Keratinocyte (primary cell): ENCODE measurements around the gene FAM53B. TPM values are rescaled to one million over a fixed set of nuclear protein-coding genes. Genes with fewer than 3 reads are reported as not detected.

Experiments used
- DNase-seq: peaks from one replicate; pipeline ENCODE4 v3.0.0-alpha.2; 2011; ENCODE audit warnings: low read depth, missing footprints, low spot score
- FAIRE-seq: peaks from 2 replicates; lab custom pipeline; 2011; peaks lifted over from hg19 to GRCh38; lab: Jason Lieb, UNC
- H2AFZ ChIP-seq: 2 replicates; pipeline ENCODE4 v1.6.0; 2012; ENCODE audit warnings: low read length, control low read depth, inconsistent platforms; ENCODE audit not compliant: control insufficient read depth
- H3K27ac ChIP-seq: 2 replicates; pipeline ENCODE4 v1.5.1; 2011; ENCODE audit warnings: low read length; ENCODE audit not compliant: control insufficient read depth, insufficient read depth
- H3K27me3 ChIP-seq: 3 replicates; pipeline ENCODE4 v1.6.0; 2011; ENCODE audit warnings: low read length; ENCODE audit not compliant: control insufficient read depth, insufficient read depth; ENCODE audit errors: extremely low read depth
- H3K36me3 ChIP-seq, 2 experiments: 2 replicates in 1 of 2; 3 replicates in 1 of 2; pipeline ENCODE4 v1.5.1; 2011; ENCODE audit warnings: low read length in 2 of 2, mild to moderate bottlenecking in 1 of 2; ENCODE audit not compliant: control insufficient read depth in 2 of 2, insufficient read depth in 2 of 2; ENCODE audit errors: extremely low read depth in 1 of 2
- H3K4me1 ChIP-seq: 3 replicates; pipeline ENCODE4 v1.5.1; 2011; ENCODE audit warnings: low read length; ENCODE audit not compliant: control insufficient read depth, insufficient read depth; ENCODE audit errors: extremely low read depth
- H3K4me2 ChIP-seq: 3 replicates; pipeline ENCODE4 v1.6.0; 2011; ENCODE audit warnings: low read depth, low read length; ENCODE audit not compliant: control insufficient read depth, insufficient read depth; ENCODE audit errors: extremely low read depth
- H3K4me3 ChIP-seq, 3 experiments: fragments of 200-600 bp in 1 of 3; sonication (generic) in 1 of 3; 2 replicates in 2 of 3; 3 replicates in 1 of 3; pipeline ENCODE4 v1.5.1; 2011 to 2016; ENCODE audit warnings: low read length in 3 of 3, mild to moderate bottlenecking in 3 of 3, control low read depth in 2 of 3, inconsistent platforms in 1 of 3, low read depth in 1 of 3, mixed read lengths in 1 of 3, mixed run types in 1 of 3, moderate library complexity in 1 of 3; ENCODE audit not compliant: control insufficient read depth in 2 of 3, insufficient read depth in 2 of 3; ENCODE audit errors: extremely low read depth in 1 of 3
- H3K79me2 ChIP-seq: 2 replicates; pipeline ENCODE4 v1.6.0; 2012; ENCODE audit warnings: low read length; ENCODE audit not compliant: control insufficient read depth, insufficient read depth
- H3K9ac ChIP-seq: 3 replicates; pipeline ENCODE4 v1.6.0; 2011; ENCODE audit warnings: low read length; ENCODE audit not compliant: control insufficient read depth, insufficient read depth; ENCODE audit errors: extremely low read depth
- H3K9me1 ChIP-seq: 3 replicates; pipeline ENCODE4 v1.6.0; 2011; ENCODE audit warnings: low read length; ENCODE audit not compliant: control insufficient read depth, insufficient read depth; ENCODE audit errors: extremely low read depth
- H3K9me3 ChIP-seq: 2 replicates; pipeline ENCODE4 v1.5.1; 2012; ENCODE audit warnings: low read depth, low read length; ENCODE audit not compliant: control insufficient read depth
- H4K20me1 ChIP-seq: 3 replicates; pipeline ENCODE4 v1.6.0; 2011; ENCODE audit warnings: low read length; ENCODE audit not compliant: control insufficient read depth, insufficient read depth; ENCODE audit errors: extremely low read depth
- EZH2 ChIP-seq: IDR thresholded peaks from one replicate; pipeline ENCODE4 v1.6.1; 2012; ENCODE audit warnings: inconsistent platforms, mild to moderate bottlenecking, low read length, moderate library complexity
- dilution Hi-C: fragments of 300-500 bp; cut with MboI; formaldehyde crosslinking; loops from one replicate; pipeline ENCODE4 v1.7.0; 2020; ENCODE audit warnings: low sequenced_read_pairs; ENCODE audit not compliant: extremely low pct_ligation_motif_present
- polyA plus RNA-seq, 5 experiments: library from polyadenylated mRNA; depleted of rRNA in 3 of 5; stranded (reverse) in 3 of 5; stranded (forward) in 1 of 5; unstranded in 1 of 5; fragments of >200 nt; gene quantifications; 1 replicate in 1 of 5; 2 replicates in 3 of 5; 3 replicates in 1 of 5; pipeline versions ENCODE4 v1.2.1 to v1.2.3, GENCODE V29; 2011 to 2012; ENCODE audit warnings: missing spikeins in 2 of 5, low read depth in 1 of 5, low replicate concordance in 1 of 5
- TF ChIP-seq, protein P1 (sequence below), 3 experiments: IDR thresholded peaks in 1 of 3; conservative IDR thresholded peaks in 1 of 3; optimal IDR thresholded peaks in 1 of 3; 2 replicates in 2 of 3; 3 replicates in 1 of 3; pipeline versions ENCODE3 to v1.5.1; 2011; ENCODE audit warnings: low read length in 3 of 3, mild to moderate bottlenecking in 3 of 3, moderate library complexity in 2 of 3, control low read depth in 1 of 3, inconsistent platforms in 1 of 3; ENCODE audit not compliant: insufficient read depth in 2 of 3; ENCODE audit errors: extremely low read depth in 1 of 3

FAM53B gene
- polyA plus RNA-seq, 1 donor (not counting 4 experiments of a cell fraction or from before 2014, with no cell fraction given), result 8.6 TPM

DNA sequence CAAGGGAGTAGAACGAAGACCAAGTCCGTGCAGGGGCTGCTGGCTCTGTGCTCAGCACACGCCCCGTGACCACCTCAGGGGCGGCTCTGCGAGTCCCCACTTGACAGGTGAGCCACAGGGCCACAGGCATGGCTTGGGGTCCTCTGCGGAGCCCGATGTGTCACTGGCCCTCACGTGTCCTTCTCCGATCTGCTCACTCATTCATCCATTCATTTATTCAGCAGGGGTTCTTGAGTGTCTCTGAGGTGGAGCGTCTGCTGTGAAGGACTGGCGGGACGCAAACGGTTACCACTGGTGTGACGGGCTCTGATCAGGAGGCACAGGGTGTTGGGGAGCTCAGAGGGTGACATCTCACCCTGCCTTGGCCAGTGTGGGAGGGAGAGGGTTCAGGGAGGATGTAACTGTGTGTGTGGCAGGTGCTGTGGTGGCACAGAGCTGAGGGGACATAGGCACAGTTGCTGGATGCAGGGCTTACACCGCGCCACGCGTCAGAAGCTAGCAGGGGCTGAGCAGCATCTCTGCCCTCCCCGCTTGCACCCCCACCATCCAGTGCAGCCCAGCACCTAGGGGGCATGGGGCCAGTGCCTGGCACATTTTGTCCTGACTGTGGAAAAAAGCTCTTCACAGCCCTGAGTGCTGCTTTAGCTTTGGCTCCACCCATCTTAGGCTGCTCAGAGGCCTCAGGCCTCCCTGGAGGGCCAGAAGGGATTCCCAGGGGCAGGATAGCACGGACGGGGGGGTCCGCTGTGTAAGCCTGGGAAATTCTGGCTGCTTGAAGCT is 165.8 kb downstream of the FAM53B start:
- no peak overlapping the region for H3K9ac ChIP-seq
- H3K9me1 ChIP-seq, result no peaks in the 10 kb centered on the region
- H3K27me3 ChIP-seq, result no peaks in the 10 kb centered on the region
- no peak overlapping the region for H2AFZ ChIP-seq
- dilution Hi-C loops, result no loop called here
- DNase-seq (no peak), FAIRE-seq (no peak)
- no peaks in the 10 kb centered on the region for H3K79me2 ChIP-seq
- no peak for TF ChIP-seq EZH2
- TF ChIP-seq, protein P1, sequence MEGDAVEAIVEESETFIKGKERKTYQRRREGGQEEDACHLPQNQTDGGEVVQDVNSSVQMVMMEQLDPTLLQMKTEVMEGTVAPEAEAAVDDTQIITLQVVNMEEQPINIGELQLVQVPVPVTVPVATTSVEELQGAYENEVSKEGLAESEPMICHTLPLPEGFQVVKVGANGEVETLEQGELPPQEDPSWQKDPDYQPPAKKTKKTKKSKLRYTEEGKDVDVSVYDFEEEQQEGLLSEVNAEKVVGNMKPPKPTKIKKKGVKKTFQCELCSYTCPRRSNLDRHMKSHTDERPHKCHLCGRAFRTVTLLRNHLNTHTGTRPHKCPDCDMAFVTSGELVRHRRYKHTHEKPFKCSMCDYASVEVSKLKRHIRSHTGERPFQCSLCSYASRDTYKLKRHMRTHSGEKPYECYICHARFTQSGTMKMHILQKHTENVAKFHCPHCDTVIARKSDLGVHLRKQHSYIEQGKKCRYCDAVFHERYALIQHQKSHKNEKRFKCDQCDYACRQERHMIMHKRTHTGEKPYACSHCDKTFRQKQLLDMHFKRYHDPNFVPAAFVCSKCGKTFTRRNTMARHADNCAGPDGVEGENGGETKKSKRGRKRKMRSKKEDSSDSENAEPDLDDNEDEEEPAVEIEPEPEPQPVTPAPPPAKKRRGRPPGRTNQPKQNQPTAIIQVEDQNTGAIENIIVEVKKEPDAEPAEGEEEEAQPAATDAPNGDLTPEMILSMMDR (optimal IDR thresholded peaks at IDR 0.05 in 1 of 3, IDR thresholded peaks at IDR 0.05 in 1 of 3, conservative IDR thresholded peaks at IDR 0.05 in 1 of 3; ENCODE audit: extremely low read depth in 1 of 3, insufficient read depth in 2 of 3, low read length in 3 of 3), result no peak
- H3K4me2 ChIP-seq, result peak overlapping the region; percentile 40
- H3K9me3 ChIP-seq, result no peaks in the 10 kb centered on the region
- H4K20me1 ChIP-seq, result no peaks in the 10 kb centered on the region
- peaks cover 5% of the 10 kb centered on the region for H3K4me1 ChIP-seq
- no peaks in the 10 kb centered on the region for H3K36me3 ChIP-seq
- no peak overlapping the region for H3K27ac ChIP-seq
- no peak overlapping the region for H3K4me3 ChIP-seq

DNA sequence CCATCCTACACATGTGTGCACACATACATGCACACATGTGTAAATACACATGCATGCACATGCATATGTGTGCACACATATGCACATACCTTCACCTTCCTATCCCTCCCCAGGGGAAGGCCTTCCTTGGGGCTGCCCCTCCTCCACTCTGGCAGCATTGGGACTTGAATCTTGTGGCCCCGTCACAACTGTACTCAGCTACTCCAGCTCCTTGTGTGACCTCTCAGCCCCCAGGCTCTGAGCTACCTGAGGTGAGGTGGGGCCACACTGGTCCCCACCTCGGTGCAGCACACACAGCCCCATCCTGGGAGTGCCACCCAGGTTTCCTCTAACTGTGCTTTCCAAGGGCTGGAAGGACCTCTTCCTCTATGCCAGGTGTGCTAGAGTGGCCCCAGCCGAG is 166.5 kb downstream of the FAM53B start:
- Histone ChIP-seq H3K4me3 (no peak overlapping the region), H2AFZ (no peak overlapping the region), H3K36me3 (no peaks in the 10 kb centered on the region), H4K20me1 (no peaks in the 10 kb centered on the region), H3K4me1 (peaks cover 5% of the 10 kb centered on the region), H3K27me3 (no peaks in the 10 kb centered on the region), H3K9ac (no peak overlapping the region), H3K4me2 (no peak overlapping the region), H3K27ac (no peak overlapping the region), H3K9me1 (no peaks in the 10 kb centered on the region), H3K79me2 (no peaks in the 10 kb centered on the region), H3K9me3 (no peaks in the 10 kb centered on the region)
- no peak for DNase-seq
- dilution Hi-C loops, result no loop called here
- TF ChIP-seq, protein P1 (optimal IDR thresholded peaks at IDR 0.05 in 1 of 3, IDR thresholded peaks at IDR 0.05 in 1 of 3, conservative IDR thresholded peaks at IDR 0.05 in 1 of 3; ENCODE audit: extremely low read depth in 1 of 3, insufficient read depth in 2 of 3, low read length in 3 of 3), result no peak
- FAIRE-seq, result no peak
